ENCODE results near the gene HECTD1.

DNA sequence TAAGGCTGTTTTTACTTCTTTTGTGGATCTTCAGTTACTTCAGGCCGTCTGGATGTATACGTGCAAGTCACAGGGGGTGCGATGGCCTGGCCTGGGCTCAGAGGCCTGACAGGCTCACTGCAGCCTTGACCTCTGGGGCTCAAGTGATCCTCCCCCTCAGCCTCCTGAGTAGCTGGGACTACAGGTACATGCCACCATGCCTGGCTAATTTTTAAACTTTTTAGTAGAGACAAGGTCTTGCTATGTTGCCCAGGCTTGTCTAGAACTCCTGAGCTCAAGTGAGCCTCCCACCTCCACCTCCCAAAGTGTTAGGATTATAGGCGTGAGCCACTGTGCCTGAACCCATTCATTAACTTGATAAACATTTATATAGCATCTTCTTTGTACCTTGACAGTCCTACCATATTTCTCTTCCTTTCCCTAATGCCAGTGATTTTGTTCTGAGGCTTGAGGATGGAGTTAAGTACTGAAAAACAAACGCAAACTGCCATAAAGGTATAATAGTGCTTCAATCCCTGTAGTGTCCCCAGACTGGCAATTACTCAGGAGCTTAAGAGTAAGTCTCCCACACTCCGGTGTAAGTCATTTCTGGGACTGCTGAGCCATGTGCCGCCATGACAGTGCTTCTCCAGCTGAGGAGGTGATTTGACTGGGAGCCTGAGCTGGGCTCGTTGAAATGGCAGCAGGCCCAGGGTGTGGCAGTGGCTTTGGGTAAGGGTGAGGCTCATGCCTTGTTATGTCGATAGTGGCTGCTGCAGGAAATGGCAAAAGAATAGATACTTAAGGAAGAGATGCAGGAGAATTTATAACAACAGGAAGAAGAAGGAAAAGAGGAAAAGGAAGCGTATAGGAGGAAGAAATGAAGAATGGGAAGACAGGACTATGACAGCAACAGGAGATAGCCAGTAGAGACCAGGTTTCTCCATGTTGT, 43.7 kb upstream of the HECTD1 start:
- TF ChIP-seq, protein P1, sequence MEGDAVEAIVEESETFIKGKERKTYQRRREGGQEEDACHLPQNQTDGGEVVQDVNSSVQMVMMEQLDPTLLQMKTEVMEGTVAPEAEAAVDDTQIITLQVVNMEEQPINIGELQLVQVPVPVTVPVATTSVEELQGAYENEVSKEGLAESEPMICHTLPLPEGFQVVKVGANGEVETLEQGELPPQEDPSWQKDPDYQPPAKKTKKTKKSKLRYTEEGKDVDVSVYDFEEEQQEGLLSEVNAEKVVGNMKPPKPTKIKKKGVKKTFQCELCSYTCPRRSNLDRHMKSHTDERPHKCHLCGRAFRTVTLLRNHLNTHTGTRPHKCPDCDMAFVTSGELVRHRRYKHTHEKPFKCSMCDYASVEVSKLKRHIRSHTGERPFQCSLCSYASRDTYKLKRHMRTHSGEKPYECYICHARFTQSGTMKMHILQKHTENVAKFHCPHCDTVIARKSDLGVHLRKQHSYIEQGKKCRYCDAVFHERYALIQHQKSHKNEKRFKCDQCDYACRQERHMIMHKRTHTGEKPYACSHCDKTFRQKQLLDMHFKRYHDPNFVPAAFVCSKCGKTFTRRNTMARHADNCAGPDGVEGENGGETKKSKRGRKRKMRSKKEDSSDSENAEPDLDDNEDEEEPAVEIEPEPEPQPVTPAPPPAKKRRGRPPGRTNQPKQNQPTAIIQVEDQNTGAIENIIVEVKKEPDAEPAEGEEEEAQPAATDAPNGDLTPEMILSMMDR (IDR thresholded peaks at IDR 0.05): no peak
- no peak for TF ChIP-seq POLR2A (IDR thresholded peaks at IDR 0.05)
